ENCODE results near the gene OASL. TPM values are rescaled to one million over a fixed set of nuclear protein-coding genes. Genes with fewer than 3 reads are reported as not detected.

OASL gene
- total and polyA plus RNA-seq, 10 of the 15 experiments (the other 5 are each of a cell fraction or from before 2014, with no cell fraction given), result 2.3 to 9.1 (median 2.7) TPM

GRCh38 chr12:121086781-121087295 is 47.8 kb upstream of the OASL start:
- SMC1A ChIA-PET (ENCODE audit: uncharacterized antibody, unreplicated experiment), result no interaction called here
- no peaks in the 10 kb centered on the region for H4K20me1 ChIP-seq (ENCODE audit: control insufficient read depth, insufficient read depth)
- DNase-seq (ENCODE audit: low read depth, low spot score) (no peak), FAIRE-seq (no peak), ATAC-seq (no peak)
- RAD21 ChIA-PET (ENCODE audit: unreplicated experiment), result no interaction called here
- 65% methylated on average over 8 of the region's 8 CpGs for WGBS (ENCODE audit: insufficient coverage, insufficient replicate concordance, low lambda C conversion rate, missing lambda C conversion rate)
- H3K36me3 ChIP-seq (ENCODE audit: control insufficient read depth in 2 of 2, insufficient read depth in 2 of 2, low read length in 1 of 2), result no peaks in the 10 kb centered on the region
- POLR2A ChIA-PET, result interaction anchor here (0.5 to 0.6 kb wide), 3 partner anchors 146 to 1028 kb away, joined by 3 to 6 read pairs (median 3); no protein-coding TSS in a partner anchor
- H3K4me3 ChIP-seq, result no peak overlapping the region
- CTCF ChIA-PET, result interaction anchor here (0.6 to 2.7 kb wide), 4 partner anchors 14 to 300 kb away, joined by 3 to 8 read pairs (median 5); no protein-coding TSS in a partner anchor
- no peak overlapping the region for H3K9ac ChIP-seq (ENCODE audit: control insufficient read depth, insufficient read depth, low read length)
- in situ Hi-C loops (cut with MboI) (no loop called here), intact Hi-C loops (cut with micrococcal nuclease; ENCODE audit: unreplicated experiment) (no loop called here)
- H3K79me2 ChIP-seq (ENCODE audit: control insufficient read depth, insufficient read depth, low read length), result no peaks in the 10 kb centered on the region
- TF ChIP-seq CBX3 (IDR thresholded peaks at IDR 0.05; ENCODE audit: borderline replicate concordance, low read depth) (no peak), CHD1 (IDR thresholded peaks at IDR 0.05; ENCODE audit: low read depth, low read length) (no peak), USF1 (IDR thresholded peaks at IDR 0.05; ENCODE audit: borderline replicate concordance, extremely low read length, insufficient read depth, low read depth, low read length) (no peak), TCF3 (IDR thresholded peaks at IDR 0.05; ENCODE audit: borderline replicate concordance, insufficient read depth, low read depth, low read length) (no peak), TCF12 (IDR thresholded peaks at IDR 0.05; ENCODE audit: low read depth, low read length) (no peak), IRF3 (IDR thresholded peaks at IDR 0.05) (no peak), ZNF622 (IDR thresholded peaks at IDR 0.05) (no peak)
- no peak overlapping the region for H3K27ac ChIP-seq (ENCODE audit: control insufficient read depth, insufficient read depth)
- no TSS peak for BruUV-seq (replicated peaks)
- no peaks in the 10 kb centered on the region for H3K9me3 ChIP-seq (replicated peaks; ENCODE audit: control insufficient read depth, insufficient read depth, low read length)
- H3K4me2 ChIP-seq (ENCODE audit: control insufficient read depth, insufficient read depth), result no peak overlapping the region
- H3K4me1 ChIP-seq (ENCODE audit: control insufficient read depth, insufficient read depth, low read length), result peaks cover 6% of the 10 kb centered on the region
- H3K27me3 ChIP-seq (replicated peaks in 1 of 2; ENCODE audit: control insufficient read depth in 2 of 2, insufficient read depth in 2 of 2, low read length in 1 of 2), result no peaks in the 10 kb centered on the region
- no peak overlapping the region for H2AFZ ChIP-seq (ENCODE audit: control insufficient read depth, low read depth, low read length)

Data from GM12878 (cell line).